Chondrocyte (in vitro differentiated cells): ENCODE results near the gene ARX. TPM values are rescaled to one million over a fixed set of nuclear protein-coding genes. Genes with fewer than 3 reads are reported as not detected.

ENCODE experiments used
- DNase-seq: peaks from one replicate; pipeline ENCODE4 v3.0.0; 2021; ENCODE audit warnings: mixed read lengths, low spot score
- H3K27ac Mint-ChIP-seq: one replicate; pipeline ENCODE4 v1.8.0; 2021; ENCODE audit warnings: mild to moderate bottlenecking, moderate library complexity, mixed read lengths; ENCODE audit not compliant: unreplicated experiment
- H3K27me3 Mint-ChIP-seq: 2 replicates; pipeline ENCODE4 v1.8.0; 2021; ENCODE audit warnings: low read depth, mixed read lengths
- H3K36me3 Mint-ChIP-seq: 2 replicates; pipeline ENCODE4 v1.8.0; 2021; ENCODE audit warnings: low read depth, mixed read lengths
- H3K4me1 Mint-ChIP-seq: 2 replicates; pipeline ENCODE4 v1.8.0; 2021; ENCODE audit warnings: low read depth, mild to moderate bottlenecking, mixed read lengths
- H3K4me3 Mint-ChIP-seq: one replicate; pipeline ENCODE4 v1.8.0; 2021; ENCODE audit warnings: mild to moderate bottlenecking, moderate library complexity, mixed read lengths; ENCODE audit not compliant: unreplicated experiment
- H3K9me3 Mint-ChIP-seq: 2 replicates; pipeline ENCODE4 v1.8.0; 2021; ENCODE audit warnings: low read depth, mixed read lengths
- CTCF ChIP-seq: fragments of 200-600 bp; sonication (generic); IDR thresholded peaks from 2 replicates; pipeline ENCODE4 v1.5.0; 2021; ENCODE audit warnings: antibody characterized with exemption, mild to moderate bottlenecking, moderate library complexity
- total RNA-seq: library from RNA; stranded (reverse); gene quantifications from 3 replicates; pipeline ENCODE4 v1.2.1, GENCODE V29; 2021

Gene ARX
- total RNA-seq, 1 donor from 2014 or later: not detected

- Mint-ChIP-seq H3K4me3 (peak overlapping the region; percentile 47), H3K9me3 (no peaks in the 10 kb centered on the region), H3K27ac (no peak overlapping the region), H3K4me1 (peaks cover 29% of the 10 kb centered on the region), H3K27me3 (peaks cover 83% of the 10 kb centered on the region), H3K36me3 (peaks cover 1% of the 10 kb centered on the region)
- DNase-seq: no peak
- no peak for TF ChIP-seq CTCF
Observed at GRCh38 chrX:25012433-25012735, 3.4 kb downstream of the ARX start.

- Mint-ChIP-seq H3K4me1 (peaks cover 27% of the 10 kb centered on the region), H3K9me3 (no peaks in the 10 kb centered on the region), H3K27ac (no peak overlapping the region), H3K4me3 (no peak overlapping the region), H3K27me3 (peaks cover 79% of the 10 kb centered on the region), H3K36me3 (peaks cover 1% of the 10 kb centered on the region)
- DNase-seq: no peak
- TF ChIP-seq CTCF: no peak
Observed at GRCh38 chrX:25011589-25012432, 4.0 kb downstream of the ARX start.

- Mint-ChIP-seq H3K9me3 (no peaks in the 10 kb centered on the region), H3K4me3 (no peak overlapping the region), H3K4me1 (peaks cover 30% of the 10 kb centered on the region), H3K36me3 (peaks cover 1% of the 10 kb centered on the region), H3K27ac (no peak overlapping the region), H3K27me3 (peaks cover 79% of the 10 kb centered on the region)
- no peak for DNase-seq
- no peak for TF ChIP-seq CTCF
Observed at GRCh38 chrX:25010784-25011588, 4.8 kb downstream of the ARX start.

GRCh38 chrX:25009407-25009806 lies 6.4 kb downstream of the ARX start:
- Mint-ChIP-seq H3K4me1 (peaks cover 37% of the 10 kb centered on the region), H3K27me3 (peaks cover 74% of the 10 kb centered on the region)

More at GRCh38 chrX:25009407-25009806, 6.4 kb downstream of the ARX start:
- no peak for TF ChIP-seq CTCF
- H3K9me3 Mint-ChIP-seq: no peaks in the 10 kb centered on the region
- no peak overlapping the region for H3K4me3 Mint-ChIP-seq
- DNase-seq: no peak
- H3K36me3 Mint-ChIP-seq: peaks cover 1% of the 10 kb centered on the region
- no peak overlapping the region for H3K27ac Mint-ChIP-seq
